ENCODE data around the gene GRB7.

Gene GRB7

GRCh38 chr17:39704821-39705551 is 32.8 kb upstream of the GRB7 start:
- H3K9ac ChIP-seq (ENCODE audit: low read length): no peak overlapping the region
- H3K4me2 ChIP-seq (ENCODE audit: low read depth, low read length, poor library complexity, severe bottlenecking): no peak overlapping the region
- no peaks in the 10 kb centered on the region for H3K9me3 ChIP-seq (ENCODE audit: insufficient read depth, low read length)
- no peaks in the 10 kb centered on the region for H3K36me3 ChIP-seq (ENCODE audit: low read length)
- H3K27me3 ChIP-seq (ENCODE audit: low read length): no peaks in the 10 kb centered on the region
- H3K79me2 ChIP-seq (ENCODE audit: insufficient read depth, low read length): no peaks in the 10 kb centered on the region
- TF ChIP-seq CTCF (IDR thresholded peaks at IDR 0.05; ENCODE audit: insufficient read depth, low read length, poor library complexity, severe bottlenecking): no peak
- TF ChIP-seq EZH2phosphoT487 (conservative IDR thresholded peaks at IDR 0.05; ENCODE audit: low read length): no peak
- H3F3A ChIP-seq (ENCODE audit: insufficient read depth): no peaks in the 10 kb centered on the region
- no peak overlapping the region for H3K4me3 ChIP-seq (ENCODE audit: insufficient read depth, low read length, poor library complexity, severe bottlenecking)
- no peak overlapping the region for H2AFZ ChIP-seq (ENCODE audit: low read depth, low read length, severe bottlenecking)
- no peaks in the 10 kb centered on the region for H4K20me1 ChIP-seq (ENCODE audit: low read depth, low read length)
- no peak overlapping the region for H3K27ac ChIP-seq (ENCODE audit: low read depth, low read length)
- no peaks in the 10 kb centered on the region for H3K9me2 ChIP-seq (replicated peaks; ENCODE audit: insufficient read depth, low read length)

- Histone ChIP-seq H3K27ac (ENCODE audit: low read depth, low read length) (no peak overlapping the region), H3K9me3 (ENCODE audit: insufficient read depth, low read length) (no peaks in the 10 kb centered on the region), H3F3A (ENCODE audit: insufficient read depth) (no peaks in the 10 kb centered on the region), H3K9ac (ENCODE audit: low read length) (no peak overlapping the region), H3K9me2 (replicated peaks; ENCODE audit: insufficient read depth, low read length) (no peaks in the 10 kb centered on the region), H3K4me3 (ENCODE audit: insufficient read depth, low read length, poor library complexity, severe bottlenecking) (no peak overlapping the region), H3K27me3 (ENCODE audit: low read length) (no peaks in the 10 kb centered on the region), H4K20me1 (ENCODE audit: low read depth, low read length) (no peaks in the 10 kb centered on the region), H3K36me3 (ENCODE audit: low read length) (no peaks in the 10 kb centered on the region), H3K79me2 (ENCODE audit: insufficient read depth, low read length) (no peaks in the 10 kb centered on the region), H3K4me2 (ENCODE audit: low read depth, low read length, poor library complexity, severe bottlenecking) (no peak overlapping the region), H2AFZ (ENCODE audit: low read depth, low read length, severe bottlenecking) (no peak overlapping the region)
- TF ChIP-seq EZH2phosphoT487 (conservative IDR thresholded peaks at IDR 0.05; ENCODE audit: low read length) (no peak), CTCF (IDR thresholded peaks at IDR 0.05; ENCODE audit: insufficient read depth, low read length, poor library complexity, severe bottlenecking) (no peak)
Measured at GRCh38 chr17:39705786-39706348, 31.9 kb upstream of the GRB7 start.

GRCh38 chr17:39706383-39706782 is 31.4 kb upstream of the GRB7 start:
- Histone ChIP-seq H2AFZ (ENCODE audit: low read depth, low read length, severe bottlenecking) (no peak overlapping the region), H3K9ac (ENCODE audit: low read length) (no peak overlapping the region), H3K27me3 (ENCODE audit: low read length) (no peaks in the 10 kb centered on the region), H3K4me3 (ENCODE audit: insufficient read depth, low read length, poor library complexity, severe bottlenecking) (no peak overlapping the region), H4K20me1 (ENCODE audit: low read depth, low read length) (no peaks in the 10 kb centered on the region), H3K4me2 (ENCODE audit: low read depth, low read length, poor library complexity, severe bottlenecking) (no peak overlapping the region), H3K9me3 (ENCODE audit: insufficient read depth, low read length) (no peaks in the 10 kb centered on the region), H3F3A (ENCODE audit: insufficient read depth) (no peaks in the 10 kb centered on the region), H3K79me2 (ENCODE audit: insufficient read depth, low read length) (no peaks in the 10 kb centered on the region), H3K36me3 (ENCODE audit: low read length) (no peaks in the 10 kb centered on the region), H3K9me2 (replicated peaks; ENCODE audit: insufficient read depth, low read length) (no peaks in the 10 kb centered on the region), H3K27ac (ENCODE audit: low read depth, low read length) (no peak overlapping the region)
- TF ChIP-seq CTCF (IDR thresholded peaks at IDR 0.05; ENCODE audit: insufficient read depth, low read length, poor library complexity, severe bottlenecking) (no peak), EZH2phosphoT487 (conservative IDR thresholded peaks at IDR 0.05; ENCODE audit: low read length) (no peak)
